Nephron (organoid): ENCODE results near the gene COL11A2.

ENCODE experiments used
- H3K27ac Mint-ChIP-seq, 3 experiments: 2 replicates each; pipeline ENCODE4 v1.8.0; 2020; ENCODE audit warnings: mixed read lengths in 3 of 3, mild to moderate bottlenecking in 2 of 3, moderate library complexity in 1 of 3
- H3K27me3 Mint-ChIP-seq: 2 replicates; pipeline ENCODE4 v1.8.0; 2021; ENCODE audit warnings: low read depth, mild to moderate bottlenecking, moderate library complexity, mixed read lengths
- H3K36me3 Mint-ChIP-seq: 2 replicates; pipeline ENCODE4 v1.8.0; 2020; ENCODE audit warnings: low read depth, mixed read lengths
- H3K4me1 Mint-ChIP-seq: 2 replicates; pipeline ENCODE4 v1.8.0; 2020; ENCODE audit warnings: mixed read lengths
- H3K4me3 Mint-ChIP-seq, 3 experiments: 2 replicates each; pipeline ENCODE4 v1.8.0; 2020; ENCODE audit warnings: mild to moderate bottlenecking in 3 of 3, mixed read lengths in 3 of 3, moderate library complexity in 2 of 3
- H3K9me3 Mint-ChIP-seq: 2 replicates; pipeline ENCODE4 v1.8.0; 2020; ENCODE audit warnings: mixed read lengths
- TF ChIP-seq, protein P1 (sequence below), 3 experiments: fragments of 200-600 bp; sonication (generic); IDR thresholded peaks; one replicate each; pipeline ENCODE4 v1.5.0; 2021; ENCODE audit warnings: antibody characterized with exemption in 3 of 3; ENCODE audit not compliant: unreplicated experiment in 3 of 3

The COL11A2 gene

DNA sequence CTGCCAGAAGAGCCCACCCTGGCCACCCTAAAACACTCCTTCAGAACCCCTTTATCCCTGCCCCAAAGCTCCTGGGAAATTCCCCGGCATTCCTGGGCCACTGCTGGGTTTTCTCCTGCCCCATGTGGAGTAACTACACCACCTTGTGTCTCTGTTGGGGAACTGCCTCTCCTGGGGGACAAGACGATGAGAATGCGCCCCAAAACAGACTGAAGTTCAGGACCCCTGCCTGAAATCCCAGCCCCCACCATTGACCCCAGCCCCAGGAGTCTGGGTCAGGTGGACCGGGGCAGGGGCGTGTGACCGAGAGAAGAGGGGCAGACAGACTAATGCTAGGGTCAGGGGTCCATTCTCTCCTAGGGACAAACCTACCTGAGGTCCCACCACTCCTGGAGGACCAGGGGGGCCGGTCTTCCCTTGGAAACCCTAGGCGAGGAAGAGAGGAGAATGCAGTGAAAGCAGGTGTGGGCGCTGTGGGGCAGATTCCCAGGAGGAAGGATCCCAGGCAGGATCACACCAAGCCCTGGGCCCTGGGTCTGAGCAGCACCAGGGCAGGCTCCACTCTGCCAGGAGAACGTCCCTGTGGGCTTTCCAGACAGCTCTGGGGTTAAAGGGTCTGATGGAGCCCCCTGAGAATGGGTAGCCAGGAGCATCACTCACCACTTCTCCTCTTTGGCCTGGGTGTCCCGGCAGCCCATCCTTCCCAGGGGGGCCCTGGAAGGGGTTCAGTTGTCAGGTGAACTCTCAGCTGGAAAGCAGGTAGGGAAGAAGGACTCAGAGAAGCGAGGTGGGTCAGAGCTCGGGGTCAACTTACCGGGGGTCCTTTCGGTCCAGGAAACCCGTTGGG lies 19.4 kb downstream of the COL11A2 start:
- Mint-ChIP-seq H3K4me1 (no peaks in the 10 kb centered on the region), H3K4me3 (peak overlapping the region in 1 of 3 experiments; percentile 19), H3K36me3 (no peaks in the 10 kb centered on the region), H3K9me3 (no peaks in the 10 kb centered on the region), H3K27me3 (peaks cover 21% of the 10 kb centered on the region), H3K27ac (no peak overlapping the region)
- TF ChIP-seq, protein P1, sequence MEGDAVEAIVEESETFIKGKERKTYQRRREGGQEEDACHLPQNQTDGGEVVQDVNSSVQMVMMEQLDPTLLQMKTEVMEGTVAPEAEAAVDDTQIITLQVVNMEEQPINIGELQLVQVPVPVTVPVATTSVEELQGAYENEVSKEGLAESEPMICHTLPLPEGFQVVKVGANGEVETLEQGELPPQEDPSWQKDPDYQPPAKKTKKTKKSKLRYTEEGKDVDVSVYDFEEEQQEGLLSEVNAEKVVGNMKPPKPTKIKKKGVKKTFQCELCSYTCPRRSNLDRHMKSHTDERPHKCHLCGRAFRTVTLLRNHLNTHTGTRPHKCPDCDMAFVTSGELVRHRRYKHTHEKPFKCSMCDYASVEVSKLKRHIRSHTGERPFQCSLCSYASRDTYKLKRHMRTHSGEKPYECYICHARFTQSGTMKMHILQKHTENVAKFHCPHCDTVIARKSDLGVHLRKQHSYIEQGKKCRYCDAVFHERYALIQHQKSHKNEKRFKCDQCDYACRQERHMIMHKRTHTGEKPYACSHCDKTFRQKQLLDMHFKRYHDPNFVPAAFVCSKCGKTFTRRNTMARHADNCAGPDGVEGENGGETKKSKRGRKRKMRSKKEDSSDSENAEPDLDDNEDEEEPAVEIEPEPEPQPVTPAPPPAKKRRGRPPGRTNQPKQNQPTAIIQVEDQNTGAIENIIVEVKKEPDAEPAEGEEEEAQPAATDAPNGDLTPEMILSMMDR (IDR thresholded peaks at IDR 0.05; ENCODE audit: unreplicated experiment in 3 of 3), result peak in 2 of 3 experiments; percentile 13 to 39

DNA sequence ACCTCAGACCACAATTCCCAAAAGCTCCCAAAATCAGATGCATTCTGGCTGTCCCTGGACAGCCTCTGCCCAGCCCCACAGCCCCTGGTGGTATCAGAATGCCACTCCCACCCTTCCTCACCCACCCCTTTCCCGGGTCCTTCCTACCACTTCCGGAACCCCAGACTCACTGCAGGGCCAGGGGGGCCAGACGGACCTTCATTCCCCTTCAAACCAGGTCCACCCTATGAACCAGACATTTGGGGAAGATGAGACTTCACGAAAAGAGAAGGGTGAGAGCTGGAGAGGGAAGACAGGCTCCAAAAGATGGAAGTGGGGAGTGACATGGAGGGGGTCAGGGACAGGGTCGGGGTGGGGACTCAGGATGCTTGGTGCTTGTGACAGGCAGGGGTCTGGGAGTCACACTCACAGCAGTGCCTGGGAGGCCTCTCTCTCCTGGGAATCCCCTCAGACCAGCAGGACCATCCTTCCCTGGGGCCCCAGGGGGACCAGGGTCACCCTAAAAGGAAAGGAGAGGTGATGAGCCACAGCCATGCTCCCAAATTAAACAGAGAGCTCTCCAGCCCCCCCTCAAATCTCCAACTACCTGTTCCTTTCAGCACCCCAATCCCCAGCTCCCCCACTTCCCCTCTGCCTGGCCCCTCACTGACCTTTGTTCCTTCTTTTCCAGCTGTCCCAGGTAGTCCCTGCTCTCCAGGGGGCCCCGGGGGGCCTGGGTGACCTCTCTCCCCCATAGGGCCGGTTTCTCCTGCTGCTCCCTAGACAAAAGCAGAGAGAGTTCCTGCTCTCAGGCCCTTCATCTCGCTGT lies 20.2 kb downstream of the COL11A2 start:
- Mint-ChIP-seq H3K9me3 (no peaks in the 10 kb centered on the region), H3K27ac (no peak overlapping the region), H3K36me3 (no peaks in the 10 kb centered on the region), H3K4me3 (no peak overlapping the region), H3K4me1 (no peaks in the 10 kb centered on the region), H3K27me3 (peaks cover 21% of the 10 kb centered on the region)
- TF ChIP-seq, protein P1 (IDR thresholded peaks at IDR 0.05; ENCODE audit: unreplicated experiment in 3 of 3), result no peak

DNA sequence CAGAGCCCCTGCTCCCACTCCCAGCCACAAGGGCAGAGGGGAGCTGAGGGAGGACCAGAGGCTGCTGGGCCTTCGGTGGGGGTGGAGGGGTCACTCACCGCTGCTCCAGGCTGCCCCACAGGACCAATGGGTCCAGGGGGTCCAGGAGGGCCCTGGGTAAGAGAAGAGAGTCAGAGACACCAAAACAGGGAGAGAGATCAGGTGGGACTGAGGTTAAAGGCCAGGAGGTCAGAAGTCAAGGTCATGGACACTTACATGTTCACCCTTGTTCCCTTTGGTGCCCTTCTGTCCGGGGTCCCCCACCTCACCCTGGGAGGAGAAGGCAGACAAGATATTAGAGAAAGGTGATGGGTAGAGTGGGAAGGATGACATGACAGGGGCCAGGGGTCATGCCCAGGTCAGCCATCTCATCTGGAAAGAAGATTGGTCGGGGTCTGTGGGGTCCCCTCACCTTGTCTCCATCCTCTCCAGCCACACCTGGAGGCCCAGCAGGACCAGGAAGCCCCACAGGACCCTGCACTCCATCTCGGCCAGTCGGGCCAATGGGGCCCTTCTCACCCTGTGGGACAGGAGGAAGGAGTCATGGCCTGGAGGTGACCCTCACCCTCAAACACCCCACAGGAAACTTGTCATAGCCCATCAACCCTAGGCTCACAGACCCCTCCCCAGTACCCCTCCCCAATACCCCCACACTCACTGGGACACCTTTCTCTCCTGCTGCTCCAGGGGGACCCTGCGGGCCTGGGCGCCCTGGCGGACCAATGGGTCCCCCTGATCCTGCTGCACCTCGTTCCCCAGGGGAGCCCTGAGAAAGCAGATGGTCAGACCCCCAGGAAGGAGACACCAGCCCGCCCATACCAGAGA lies 21.0 kb downstream of the COL11A2 start:
- Mint-ChIP-seq H3K36me3 (no peaks in the 10 kb centered on the region), H3K4me3 (no peak overlapping the region), H3K27ac (no peak overlapping the region), H3K9me3 (no peaks in the 10 kb centered on the region), H3K4me1 (no peaks in the 10 kb centered on the region), H3K27me3 (peaks cover 21% of the 10 kb centered on the region)
- TF ChIP-seq, protein P1 (IDR thresholded peaks at IDR 0.05; ENCODE audit: unreplicated experiment in 3 of 3), result no peak

DNA sequence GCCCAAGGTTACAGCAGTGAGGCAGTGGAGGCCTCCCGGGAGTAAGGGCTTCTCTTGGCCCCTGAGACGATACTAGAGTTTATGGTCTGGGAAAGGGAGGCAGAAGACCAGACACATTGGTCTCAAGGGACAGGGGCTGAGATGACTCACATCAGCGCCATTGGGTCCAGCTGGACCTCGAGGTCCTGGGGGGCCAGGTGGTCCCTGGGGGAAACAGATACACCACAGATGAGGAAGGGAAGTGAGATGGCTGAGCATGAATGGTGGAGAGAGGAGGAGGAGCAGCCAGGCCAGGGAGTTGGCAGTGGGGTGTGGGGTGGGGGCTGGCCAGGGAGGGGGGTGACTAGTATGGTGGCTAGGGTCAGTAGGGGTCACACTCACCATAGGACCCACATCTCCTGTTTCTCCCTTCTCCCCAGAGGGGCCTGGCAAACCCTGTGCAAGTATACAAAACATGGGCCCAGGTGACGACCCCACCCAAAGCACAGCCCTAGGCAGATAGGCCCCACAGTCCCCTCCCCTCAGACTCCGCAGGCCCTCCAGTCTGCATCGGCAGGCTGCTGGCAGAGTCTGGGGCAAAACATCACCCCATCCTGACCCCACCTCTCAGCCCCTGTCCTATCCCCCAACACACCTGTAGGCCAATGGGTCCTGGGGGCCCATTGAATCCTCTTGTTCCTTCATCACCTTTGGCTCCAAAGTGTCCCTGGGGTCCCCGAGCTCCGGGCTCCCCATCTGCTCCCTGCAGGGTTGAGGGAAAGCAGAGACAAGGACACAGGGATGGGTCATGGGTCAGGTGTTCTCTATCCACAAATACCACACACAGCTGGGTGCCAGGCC lies 21.9 kb downstream of the COL11A2 start:
- no peak overlapping the region for H3K27ac Mint-ChIP-seq
- no peaks in the 10 kb centered on the region for H3K4me1 Mint-ChIP-seq
- no peak overlapping the region for H3K4me3 Mint-ChIP-seq
- H3K9me3 Mint-ChIP-seq, result no peaks in the 10 kb centered on the region
- no peaks in the 10 kb centered on the region for H3K36me3 Mint-ChIP-seq
- TF ChIP-seq, protein P1 (IDR thresholded peaks at IDR 0.05; ENCODE audit: unreplicated experiment in 3 of 3), result no peak
- peaks cover 20% of the 10 kb centered on the region for H3K27me3 Mint-ChIP-seq
